AG10803 (cell line): Measurements from ENCODE around the gene TLNRD1.
"Not testable (repeated sequence)": the region's sequence is repeated elsewhere in the genome, so short reads cannot be mapped to it uniquely, and the experiment has no call there.

Source experiments
- DNase-seq: peaks from one replicate; pipeline ENCODE4 v3.0.0; 2010; ENCODE audit warnings: low read depth
- H3K4me3 ChIP-seq: 2 replicates; pipeline ENCODE4 v1.5.1; 2011; ENCODE audit warnings: mild to moderate bottlenecking, low read length, control low read depth
- TF ChIP-seq, protein P1 (sequence below): conservative IDR thresholded peaks from 2 replicates; pipeline ENCODE4 v1.5.1; 2011; ENCODE audit warnings: mild to moderate bottlenecking, low read length, control low read depth, inconsistent platforms

The TLNRD1 gene

DNA sequence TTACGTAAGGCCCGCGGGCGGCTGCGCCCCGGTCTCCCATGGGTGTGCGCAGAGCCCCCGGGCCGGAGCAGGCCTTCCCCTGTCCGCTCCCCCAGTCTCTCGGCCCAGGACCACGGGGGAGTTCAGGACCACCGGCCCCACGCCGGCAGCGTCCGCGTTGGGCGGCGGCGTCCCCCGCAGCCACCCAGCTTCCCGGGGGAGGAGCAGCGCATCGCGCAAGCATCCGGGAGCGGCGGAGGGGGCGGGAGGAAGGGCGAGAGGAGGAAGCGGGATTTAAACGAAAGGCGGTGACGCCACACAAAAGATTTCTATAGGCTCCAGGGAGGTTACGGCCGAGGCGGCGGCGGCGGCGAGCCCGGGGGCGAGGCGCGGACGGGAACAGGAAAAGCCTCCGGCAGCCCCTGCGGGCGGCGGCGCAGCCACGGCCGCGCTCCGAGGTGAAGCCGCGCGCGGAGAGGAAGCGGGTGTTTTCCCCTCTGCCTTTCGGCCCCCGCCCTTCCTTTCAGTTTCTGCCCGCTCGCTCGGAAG lies at the start of gene TLNRD1:
TSS of gene TLNRD1 (plus strand) at position 300 of the 528 bp plus-strand sequence. CDS start 1,349 bp downstream, outside the sequence.
- H3K4me3 ChIP-seq = peak within 1 kb of the TSS; percentile 86
- DNase-seq = peak; percentile 88

DNA sequence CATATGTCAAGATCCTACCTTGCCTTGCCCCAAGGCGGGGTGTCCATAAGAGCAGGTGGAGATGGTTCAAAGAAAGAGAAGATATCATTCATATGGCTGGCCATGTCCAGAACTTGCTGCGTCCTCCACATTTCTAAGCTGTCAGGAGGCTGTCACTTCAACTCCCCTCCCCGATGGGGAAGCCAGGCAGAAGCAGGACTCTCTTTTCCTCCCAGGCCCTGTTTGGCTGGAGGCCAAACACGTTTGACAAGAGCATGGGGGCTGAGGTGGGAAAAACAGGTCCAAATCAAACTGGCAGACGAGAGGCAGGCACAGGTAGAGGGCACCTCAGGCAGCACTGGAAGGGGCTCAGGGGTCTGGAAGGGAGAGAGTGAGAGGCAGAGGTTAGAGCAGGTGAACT lies 48.8 kb upstream of the TLNRD1 start:
- DNase-seq = peak; percentile 17
- TF ChIP-seq, protein P1, sequence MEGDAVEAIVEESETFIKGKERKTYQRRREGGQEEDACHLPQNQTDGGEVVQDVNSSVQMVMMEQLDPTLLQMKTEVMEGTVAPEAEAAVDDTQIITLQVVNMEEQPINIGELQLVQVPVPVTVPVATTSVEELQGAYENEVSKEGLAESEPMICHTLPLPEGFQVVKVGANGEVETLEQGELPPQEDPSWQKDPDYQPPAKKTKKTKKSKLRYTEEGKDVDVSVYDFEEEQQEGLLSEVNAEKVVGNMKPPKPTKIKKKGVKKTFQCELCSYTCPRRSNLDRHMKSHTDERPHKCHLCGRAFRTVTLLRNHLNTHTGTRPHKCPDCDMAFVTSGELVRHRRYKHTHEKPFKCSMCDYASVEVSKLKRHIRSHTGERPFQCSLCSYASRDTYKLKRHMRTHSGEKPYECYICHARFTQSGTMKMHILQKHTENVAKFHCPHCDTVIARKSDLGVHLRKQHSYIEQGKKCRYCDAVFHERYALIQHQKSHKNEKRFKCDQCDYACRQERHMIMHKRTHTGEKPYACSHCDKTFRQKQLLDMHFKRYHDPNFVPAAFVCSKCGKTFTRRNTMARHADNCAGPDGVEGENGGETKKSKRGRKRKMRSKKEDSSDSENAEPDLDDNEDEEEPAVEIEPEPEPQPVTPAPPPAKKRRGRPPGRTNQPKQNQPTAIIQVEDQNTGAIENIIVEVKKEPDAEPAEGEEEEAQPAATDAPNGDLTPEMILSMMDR = no peak
- no peak overlapping the region for H3K4me3 ChIP-seq

More for the DNA sequence above, at the start of gene TLNRD1:
- TF ChIP-seq, protein P1 = no peak

DNA sequence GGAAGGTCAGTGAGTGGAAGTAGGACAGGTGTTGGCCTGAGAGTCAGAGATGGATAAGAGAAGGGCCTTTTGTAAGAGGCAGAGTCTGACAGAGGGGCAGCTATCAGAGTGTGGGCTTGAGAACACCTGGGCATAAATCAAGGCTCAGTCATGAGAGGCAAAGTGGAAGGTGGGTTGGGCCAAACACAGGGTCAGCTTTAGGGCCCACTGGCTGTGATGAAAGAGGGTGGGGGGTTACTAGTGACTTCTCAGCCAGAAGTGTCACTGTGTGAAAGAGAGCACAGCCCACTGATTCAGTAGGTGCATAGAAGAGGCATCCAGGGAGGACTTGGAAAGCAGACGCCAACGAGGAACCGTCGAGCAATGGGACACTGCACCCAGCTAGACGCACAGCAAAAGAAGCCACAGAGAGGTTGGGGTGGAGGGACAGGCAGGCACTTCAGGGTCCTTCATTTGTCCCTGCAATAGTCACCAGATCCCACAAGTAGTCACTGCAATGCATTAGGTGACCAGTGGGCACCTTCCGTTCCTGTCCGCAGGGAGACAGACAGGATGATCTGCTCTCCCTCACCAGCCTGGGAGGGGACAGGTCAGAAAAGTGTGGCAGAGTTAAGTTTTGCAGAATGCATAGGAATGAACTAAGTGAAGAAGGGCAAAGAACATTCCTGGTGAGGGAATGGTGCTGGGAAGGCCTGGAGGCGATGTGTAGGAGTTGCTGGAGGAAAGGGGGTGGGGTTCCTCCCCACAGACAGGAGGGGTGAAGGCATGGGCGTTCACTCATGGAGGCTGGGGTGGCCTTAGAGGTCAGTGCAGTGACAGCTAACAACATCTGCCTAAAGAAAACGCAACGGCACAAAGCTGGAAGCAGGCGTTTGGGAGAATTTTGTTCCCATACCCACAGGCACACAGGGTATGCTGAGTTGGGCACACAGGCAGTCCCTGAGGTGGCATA lies 47.4 kb upstream of the TLNRD1 start:
- DNase-seq = peak; percentile 63
- H3K4me3 ChIP-seq = no peak overlapping the region
- TF ChIP-seq, protein P1 = no peak

DNA sequence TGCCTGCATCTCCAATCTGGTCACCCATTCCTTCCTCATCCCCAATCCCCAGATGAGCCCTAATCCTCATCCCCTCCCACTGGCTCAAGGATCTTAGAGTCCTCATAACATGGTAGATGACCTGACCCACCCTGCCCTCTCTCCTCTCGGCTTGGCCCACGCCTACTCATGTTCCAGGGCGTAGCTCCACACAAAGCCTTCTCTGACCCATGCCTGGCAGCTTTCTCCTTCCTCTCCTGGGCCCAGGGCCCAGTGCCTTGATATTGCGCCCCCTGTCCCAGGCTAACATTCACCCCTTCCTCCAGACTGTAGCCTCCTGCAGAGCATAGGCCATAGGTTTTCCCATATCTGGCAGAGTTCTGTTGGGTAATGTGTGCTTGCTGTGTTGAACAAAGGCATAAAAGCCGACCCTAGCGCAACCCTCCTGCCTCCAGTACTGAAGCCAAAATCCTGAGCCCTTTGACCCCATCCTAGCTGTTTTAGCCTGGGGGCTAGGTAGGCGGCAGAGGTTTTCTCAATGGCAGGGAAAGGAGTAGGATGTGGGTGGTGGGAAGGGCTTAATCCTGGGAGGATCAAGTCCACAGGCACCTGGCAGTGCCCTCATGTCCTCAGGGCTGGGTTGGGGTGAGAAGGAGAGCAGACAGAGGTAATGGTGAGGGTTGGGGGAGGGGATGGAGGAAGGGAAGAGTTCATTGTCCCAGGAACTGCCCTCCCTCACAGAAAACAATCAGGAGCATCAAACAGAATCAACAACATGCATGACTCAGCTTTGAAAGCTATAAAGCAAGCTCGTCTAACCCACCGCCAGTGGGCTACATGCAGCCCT lies 46.6 kb upstream of the TLNRD1 start:
- DNase-seq = peak; percentile 50
- H3K4me3 ChIP-seq = no peak overlapping the region
- TF ChIP-seq, protein P1 = no peak

DNA sequence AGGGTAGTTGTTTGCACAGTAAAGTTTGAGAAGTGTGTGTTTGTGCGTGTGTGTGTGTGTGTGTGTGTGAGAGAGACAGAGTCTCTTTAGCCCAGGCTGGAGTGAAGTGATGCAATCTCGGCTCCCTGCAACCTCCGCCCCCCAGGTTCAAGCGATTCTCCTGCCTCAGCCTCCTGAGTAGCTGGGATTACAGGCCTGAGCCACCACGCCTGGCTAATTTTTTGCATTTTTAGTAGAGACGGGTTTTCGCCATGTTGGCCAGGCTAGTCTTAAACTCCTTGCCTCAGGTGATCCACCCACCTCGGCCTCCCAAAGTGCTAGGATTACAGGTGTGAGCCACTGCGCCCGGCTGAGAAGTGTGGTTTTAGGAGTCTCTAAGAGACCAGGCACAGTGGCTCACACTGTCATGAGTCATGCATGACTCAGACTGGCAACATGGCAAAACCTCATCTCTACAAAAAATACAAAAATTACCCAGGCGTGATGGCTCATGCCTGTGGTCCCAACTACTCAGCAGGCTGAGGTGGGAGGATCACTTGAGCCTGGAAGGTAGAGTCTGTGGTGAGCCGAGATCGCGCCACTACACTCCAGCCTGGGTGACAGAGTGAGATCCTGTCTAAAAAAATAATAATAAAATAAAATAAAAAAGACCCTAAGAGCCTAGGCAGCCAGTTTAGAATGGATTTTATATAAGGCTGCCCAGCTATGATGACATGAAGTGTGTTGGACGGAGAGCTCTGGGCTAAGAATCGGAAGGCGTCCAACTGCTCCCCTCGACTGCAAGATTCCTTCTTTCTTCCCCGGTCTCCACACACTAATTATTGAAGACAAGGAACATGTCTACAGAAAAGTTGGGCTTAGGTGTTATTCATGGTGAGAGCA lies 44.9 kb upstream of the TLNRD1 start:
- not testable (repeated sequence) for H3K4me3 ChIP-seq
- DNase-seq = peak; percentile 90

DNA sequence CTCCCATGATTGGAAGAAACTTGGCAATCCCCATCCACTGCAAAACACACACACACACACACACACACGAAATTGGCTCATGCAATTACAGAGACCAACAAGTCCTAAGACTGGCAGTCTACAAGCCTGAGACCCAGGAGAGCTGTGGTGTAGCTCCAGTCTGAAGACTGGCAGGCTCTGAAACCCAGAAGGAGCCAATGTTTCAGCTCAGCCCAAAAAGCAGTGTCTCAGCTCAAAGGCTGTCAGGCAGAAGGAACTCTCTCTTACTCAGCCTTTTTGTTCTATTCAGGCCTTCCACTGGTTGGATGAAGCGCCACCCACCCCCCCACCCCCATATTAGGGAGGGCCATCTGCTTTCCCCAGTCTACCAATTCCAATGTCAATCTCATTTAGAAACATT lies 43.2 kb upstream of the TLNRD1 start:
- DNase-seq = no peak
- H3K4me3 ChIP-seq = no peak overlapping the region
- TF ChIP-seq, protein P1 = no peak

DNA sequence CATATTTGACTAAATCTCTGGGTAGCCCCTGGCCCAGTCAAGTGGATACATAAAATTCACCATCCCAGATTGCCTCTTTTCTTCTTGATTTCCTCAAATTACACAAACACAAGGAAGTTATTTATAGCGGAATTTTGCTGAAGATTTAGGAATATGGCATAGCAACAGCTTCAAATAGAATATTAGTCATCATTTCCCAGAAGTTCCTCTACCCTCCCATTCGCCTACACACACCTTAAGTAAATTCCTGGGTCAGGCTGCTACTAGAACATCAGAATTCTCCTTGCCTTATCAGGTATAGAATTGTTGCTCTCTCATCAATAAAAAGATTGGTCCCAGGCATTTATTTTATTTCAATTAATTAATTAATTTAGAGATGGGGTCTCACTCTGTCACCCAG lies 42.7 kb upstream of the TLNRD1 start:
- no peak for DNase-seq
- H3K4me3 ChIP-seq = no peak overlapping the region
- TF ChIP-seq, protein P1 = no peak
